Ishikawa (cell line): ENCODE data around the gene RFTN1.

Experiments used
- EGR1 ChIP-seq: IDR thresholded peaks from 2 replicates; pipeline ENCODE4 v1.6.1; 2012
- EP300 ChIP-seq: IDR thresholded peaks from 2 replicates; pipeline ENCODE4 v1.6.1; 2012; ENCODE audit warnings: borderline replicate concordance
- RAD21 ChIP-seq: IDR thresholded peaks from 2 replicates; pipeline ENCODE4 v1.6.1; 2012; ENCODE audit warnings: low read depth
- REST ChIP-seq: IDR thresholded peaks from 2 replicates; pipeline ENCODE4 v1.6.1; 2012; ENCODE audit warnings: low read depth, mild to moderate bottlenecking

GRCh38 chr3:16317561-16317945 is 195.9 kb downstream of the RFTN1 start:
- TF ChIP-seq REST: no peak
- no peak for TF ChIP-seq EP300
- TF ChIP-seq EGR1: no peak
- TF ChIP-seq RAD21: no peak
